HG03108 (cell line): ENCODE measurements around the gene G6PC3.
A peak's percentile ranks its signal among the peaks of the same experiment; 100 is the strongest.
"Not testable (repeated sequence)": the region's sequence is repeated elsewhere in the genome, so short reads cannot be mapped to it uniquely, and the experiment has no call there.

Experiments
- ATAC-seq: cut with Tn5 transposase; IDR thresholded peaks from one replicate; pipeline ENCODE4 v1.9.1; 2021; ENCODE audit warnings: moderate library complexity; ENCODE audit not compliant: unreplicated experiment

G6PC3 gene

GRCh38 chr17:44105483-44105882 lies 34.9 kb downstream of the G6PC3 start:
- ATAC-seq: no peak

- ATAC-seq: no peak
Measured at GRCh38 chr17:44105941-44106340, 35.4 kb downstream of the G6PC3 start.

GRCh38 chr17:44106801-44107200 lies 36.3 kb downstream of the G6PC3 start:
- ATAC-seq: no peak

- ATAC-seq: no peak
Measured at GRCh38 chr17:44108440-44109311, 38.1 kb downstream of the G6PC3 start.

- no peak for ATAC-seq
Measured at GRCh38 chr17:44109312-44109630, 38.7 kb downstream of the G6PC3 start.

- no peak for ATAC-seq
Measured at GRCh38 chr17:44110011-44110686, 39.6 kb downstream of the G6PC3 start.

GRCh38 chr17:44110823-44111633 lies 40.5 kb downstream of the G6PC3 start:
- peak; percentile 64 for ATAC-seq

GRCh38 chr17:44111777-44112176 lies 41.2 kb downstream of the G6PC3 start:
- no peak for ATAC-seq

GRCh38 chr17:44112284-44113280 lies 42.0 kb downstream of the G6PC3 start:
- no peak for ATAC-seq

GRCh38 chr17:44113382-44113781 lies 42.8 kb downstream of the G6PC3 start:
- no peak for ATAC-seq

GRCh38 chr17:44113868-44114840 lies 43.6 kb downstream of the G6PC3 start:
- ATAC-seq: no peak

- no peak for ATAC-seq
Measured at GRCh38 chr17:44115585-44116415, 45.3 kb downstream of the G6PC3 start.

GRCh38 chr17:44117351-44117750 lies 46.8 kb downstream of the G6PC3 start:
- ATAC-seq: no peak

- ATAC-seq: no peak
Measured at GRCh38 chr17:44118427-44119050, 48.0 kb downstream of the G6PC3 start.

- ATAC-seq: no peak
Measured at GRCh38 chr17:44119062-44119461, 48.5 kb downstream of the G6PC3 start.

- no peak for ATAC-seq
Measured at GRCh38 chr17:44119798-44120197, 49.3 kb downstream of the G6PC3 start.

- ATAC-seq: not testable (repeated sequence)
Measured at GRCh38 chr17:44120281-44120680, 49.7 kb downstream of the G6PC3 start.
